Astrocyte (in vitro differentiated cells and primary cell): ENCODE measurements around the gene MSL2.

Experiments
- EZH2 ChIP-seq: IDR thresholded peaks from 2 replicates; pipeline ENCODE4 v1.6.1; 2012; ENCODE audit warnings: mild to moderate bottlenecking, low read length, inconsistent platforms; ENCODE audit not compliant: insufficient read depth
- TF ChIP-seq, protein P1 (sequence below): IDR thresholded peaks from 2 replicates; pipeline ENCODE4 v1.5.1; 2011; ENCODE audit warnings: low read depth, mild to moderate bottlenecking, inconsistent platforms, low read length, moderate library complexity; ENCODE audit not compliant: insufficient read depth

GRCh38 chr3:136106101-136106500, 90.0 kb downstream of the MSL2 start:
- TF ChIP-seq, protein P1, sequence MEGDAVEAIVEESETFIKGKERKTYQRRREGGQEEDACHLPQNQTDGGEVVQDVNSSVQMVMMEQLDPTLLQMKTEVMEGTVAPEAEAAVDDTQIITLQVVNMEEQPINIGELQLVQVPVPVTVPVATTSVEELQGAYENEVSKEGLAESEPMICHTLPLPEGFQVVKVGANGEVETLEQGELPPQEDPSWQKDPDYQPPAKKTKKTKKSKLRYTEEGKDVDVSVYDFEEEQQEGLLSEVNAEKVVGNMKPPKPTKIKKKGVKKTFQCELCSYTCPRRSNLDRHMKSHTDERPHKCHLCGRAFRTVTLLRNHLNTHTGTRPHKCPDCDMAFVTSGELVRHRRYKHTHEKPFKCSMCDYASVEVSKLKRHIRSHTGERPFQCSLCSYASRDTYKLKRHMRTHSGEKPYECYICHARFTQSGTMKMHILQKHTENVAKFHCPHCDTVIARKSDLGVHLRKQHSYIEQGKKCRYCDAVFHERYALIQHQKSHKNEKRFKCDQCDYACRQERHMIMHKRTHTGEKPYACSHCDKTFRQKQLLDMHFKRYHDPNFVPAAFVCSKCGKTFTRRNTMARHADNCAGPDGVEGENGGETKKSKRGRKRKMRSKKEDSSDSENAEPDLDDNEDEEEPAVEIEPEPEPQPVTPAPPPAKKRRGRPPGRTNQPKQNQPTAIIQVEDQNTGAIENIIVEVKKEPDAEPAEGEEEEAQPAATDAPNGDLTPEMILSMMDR = no peak
- no peak for TF ChIP-seq EZH2
